ENCODE data around the gene ENOX1. TPM values are rescaled to one million over a fixed set of nuclear protein-coding genes. Genes with fewer than 3 reads are reported as not detected.

Gene ENOX1
- total and polyA plus RNA-seq, 7 donors = 0.23 to 20.2 (median 11.1) TPM

GRCh38 chr13:43227721-43228120 is 559.1 kb downstream of the ENOX1 start:
- no peak overlapping the region for H3K4me3 ChIP-seq
- H3K27ac ChIP-seq = no peak overlapping the region
- H3K4me1 ChIP-seq = no peaks in the 10 kb centered on the region
- H3K36me3 ChIP-seq = peaks cover 0 to 10% (median 0%) of the 10 kb centered on the region in 4 donors
- H3K27me3 ChIP-seq = no peaks in the 10 kb centered on the region
- intact Hi-C loops (cut with DNase I) = no loop called here
- DNase-seq = no peak
- no peaks in the 10 kb centered on the region for H3K9me3 ChIP-seq
- TF ChIP-seq EP300 (IDR thresholded peaks at IDR 0.05) (no peak), POLR2A (IDR thresholded peaks at IDR 0.05) (no peak), CTCF (IDR thresholded peaks at IDR 0.05) (no peak), POLR2AphosphoS5 (IDR thresholded peaks at IDR 0.05) (no peak)
- WGBS, 2 donors = 39 to 71% methylated on average over 2 of the region's 2 CpGs

- Histone ChIP-seq H3K4me1 (no peaks in the 10 kb centered on the region), H3K27me3 (no peaks in the 10 kb centered on the region), H3K4me3 (no peak overlapping the region), H3K27ac (no peak overlapping the region), H3K36me3 (peaks cover 0 to 19% (median 0%) of the 10 kb centered on the region in 4 donors), H3K9me3 (no peaks in the 10 kb centered on the region)
- DNase-seq = no peak
- TF ChIP-seq CTCF (IDR thresholded peaks at IDR 0.05) (no peak), POLR2AphosphoS5 (IDR thresholded peaks at IDR 0.05) (no peak), POLR2A (IDR thresholded peaks at IDR 0.05) (no peak), EP300 (IDR thresholded peaks at IDR 0.05) (no peak)
- intact Hi-C loops (cut with DNase I) = no loop called here
- 69 to 79% methylated on average over 5 of the region's 5 CpGs for WGBS, 2 donors
These were observed 563.6 kb downstream of the ENOX1 start for GRCh38 chr13:43223216-43223615.

GRCh38 chr13:43222086-43222485 is 564.7 kb downstream of the ENOX1 start:
- peaks cover 0 to 19% (median 0%) of the 10 kb centered on the region in 4 donors for H3K36me3 ChIP-seq
- DNase-seq = no peak
- no peaks in the 10 kb centered on the region for H3K9me3 ChIP-seq
- no peaks in the 10 kb centered on the region for H3K4me1 ChIP-seq
- H3K4me3 ChIP-seq = no peak overlapping the region
- no peak for TF ChIP-seq EP300 (IDR thresholded peaks at IDR 0.05)
- TF ChIP-seq CTCF (IDR thresholded peaks at IDR 0.05) = no peak
- no peak for TF ChIP-seq POLR2A (IDR thresholded peaks at IDR 0.05)
- no peak for TF ChIP-seq POLR2AphosphoS5 (IDR thresholded peaks at IDR 0.05)
- no peak overlapping the region for H3K27ac ChIP-seq
- WGBS, 2 donors = 89 to 91% methylated on average over 6 of the region's 6 CpGs
- H3K27me3 ChIP-seq = no peaks in the 10 kb centered on the region
- intact Hi-C loops (cut with DNase I) = no loop called here

- Histone ChIP-seq H3K9me3 (no peaks in the 10 kb centered on the region), H3K36me3 (peaks cover 0 to 19% (median 0%) of the 10 kb centered on the region in 4 donors), H3K4me3 (no peak overlapping the region), H3K4me1 (no peaks in the 10 kb centered on the region), H3K27me3 (no peaks in the 10 kb centered on the region), H3K27ac (no peak overlapping the region)
- 91 to 92% methylated on average over 1 of the region's 1 CpG for WGBS, 2 donors
- intact Hi-C loops (cut with DNase I) = no loop called here
- DNase-seq = no peak
- no peak for TF ChIP-seq POLR2A (IDR thresholded peaks at IDR 0.05)
- no peak for TF ChIP-seq POLR2AphosphoS5 (IDR thresholded peaks at IDR 0.05)
- no peak for TF ChIP-seq CTCF (IDR thresholded peaks at IDR 0.05)
- no peak for TF ChIP-seq EP300 (IDR thresholded peaks at IDR 0.05)
These were observed 565.2 kb downstream of the ENOX1 start for GRCh38 chr13:43221611-43222010.
